HUES64 (cell line): ENCODE data around the gene GCSAM.

ENCODE experiments used
- H3K27ac ChIP-seq: 2 replicates; pipeline ENCODE4 v1.7.0; 2013; ENCODE audit warnings: low read depth, low read length, inconsistent platforms
- H3K27me3 ChIP-seq: 2 replicates; pipeline ENCODE4 v1.6.1; 2013; ENCODE audit warnings: mild to moderate bottlenecking, low read length; ENCODE audit not compliant: insufficient read depth
- H3K36me3 ChIP-seq: 2 replicates; pipeline ENCODE4 v1.6.1; 2013; ENCODE audit warnings: mild to moderate bottlenecking, low read length; ENCODE audit not compliant: insufficient read depth
- H3K4me1 ChIP-seq: 2 replicates; pipeline ENCODE4 v1.6.1; 2013; ENCODE audit warnings: mild to moderate bottlenecking, low read length, moderate library complexity; ENCODE audit not compliant: insufficient read depth
- H3K4me3 ChIP-seq: 2 replicates; pipeline ENCODE4 v1.5.1; 2013; ENCODE audit warnings: mild to moderate bottlenecking, low read length, moderate library complexity
- H3K9ac ChIP-seq: 2 replicates; pipeline ENCODE4 v1.6.1; 2013; ENCODE audit warnings: mild to moderate bottlenecking, low read depth, low read length
- H3K9me3 ChIP-seq: 2 replicates; pipeline ENCODE4 v1.6.1; 2013; ENCODE audit warnings: low read depth, low read length; ENCODE audit not compliant: insufficient read depth
- WGBS: fragments of 150-250, 120-280 bp; methylation state at CpG from one replicate; pipeline ENCODE4 v1.1.7; 2013; ENCODE audit warnings: missing lambda C conversion rate; 5-methylcytosine and 5-hydroxymethylcytosine counted together

Gene GCSAM

DNA sequence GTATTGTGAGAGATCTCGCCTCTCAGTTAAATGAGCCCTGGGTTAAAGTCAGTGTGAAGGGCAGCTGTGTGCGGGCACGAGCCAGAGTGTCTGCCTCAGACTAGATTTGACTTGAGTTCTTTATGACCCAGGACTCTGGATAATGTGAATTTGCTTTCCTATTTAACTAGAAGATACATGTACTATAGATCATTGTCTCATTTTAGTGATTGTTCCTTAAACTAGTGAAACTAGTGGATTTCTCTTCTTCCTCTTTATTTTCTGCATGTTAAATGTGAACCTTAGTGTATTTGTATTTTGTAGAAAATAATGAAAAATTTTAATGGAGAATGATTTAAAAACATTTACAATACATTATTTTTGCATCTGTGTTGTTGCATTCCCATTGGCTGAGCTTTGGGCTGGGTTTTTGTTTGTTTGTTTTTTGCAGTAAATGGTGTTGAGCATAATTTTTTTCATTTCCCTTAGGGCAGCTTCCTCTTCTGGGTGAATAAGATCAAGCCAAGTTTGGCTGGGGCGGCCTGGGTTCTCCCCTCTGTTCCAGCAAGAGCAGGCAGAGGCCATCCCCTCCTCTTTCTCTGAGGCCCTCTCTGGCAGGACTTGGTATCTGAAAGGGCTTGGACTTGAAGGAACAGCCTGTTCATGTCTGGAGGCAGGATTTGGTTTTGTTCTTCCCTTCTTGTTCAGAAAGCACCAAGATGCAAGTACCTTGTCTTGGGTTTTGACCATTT is 15.0 kb downstream of the GCSAM start:
- Histone ChIP-seq H3K4me3 (no peak overlapping the region), H3K27ac (no peak overlapping the region), H3K9me3 (no peaks in the 10 kb centered on the region), H3K36me3 (peaks cover 14% of the 10 kb centered on the region), H3K9ac (no peak overlapping the region), H3K4me1 (peaks cover 9% of the 10 kb centered on the region; the same call in 1 of the 2 replicates), H3K27me3 (no peaks in the 10 kb centered on the region)
- 92% methylated on average over 4 of the region's 4 CpGs for WGBS

DNA sequence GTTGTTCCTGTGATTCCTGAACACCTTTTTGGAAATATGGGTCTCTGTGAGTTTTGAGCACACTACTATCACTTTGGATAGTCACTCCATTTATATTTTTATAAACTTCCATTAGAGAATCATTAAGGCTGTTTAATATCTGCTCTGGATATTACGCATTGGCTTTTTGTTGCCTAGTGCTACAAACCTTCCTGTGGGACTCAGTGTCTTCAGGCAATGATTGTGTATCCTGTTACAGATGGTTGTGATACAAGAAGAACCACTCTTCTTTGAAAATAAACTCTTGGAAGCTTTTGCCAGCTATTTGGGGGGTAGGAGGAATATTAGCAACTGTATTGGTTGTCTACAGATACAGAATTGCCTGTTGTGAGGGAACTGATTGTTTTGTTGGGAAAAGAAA is 15.6 kb downstream of the GCSAM start:
- 100% methylated on average over 1 of the region's 1 CpG for WGBS
- no peak overlapping the region for H3K4me3 ChIP-seq
- H3K36me3 ChIP-seq = peaks cover 16% of the 10 kb centered on the region
- no peak overlapping the region for H3K9ac ChIP-seq
- no peaks in the 10 kb centered on the region for H3K9me3 ChIP-seq
- H3K27me3 ChIP-seq = no peaks in the 10 kb centered on the region
- H3K4me1 ChIP-seq = peaks cover 9% of the 10 kb centered on the region; the same call in 1 of the 2 replicates
- no peak overlapping the region for H3K27ac ChIP-seq

DNA sequence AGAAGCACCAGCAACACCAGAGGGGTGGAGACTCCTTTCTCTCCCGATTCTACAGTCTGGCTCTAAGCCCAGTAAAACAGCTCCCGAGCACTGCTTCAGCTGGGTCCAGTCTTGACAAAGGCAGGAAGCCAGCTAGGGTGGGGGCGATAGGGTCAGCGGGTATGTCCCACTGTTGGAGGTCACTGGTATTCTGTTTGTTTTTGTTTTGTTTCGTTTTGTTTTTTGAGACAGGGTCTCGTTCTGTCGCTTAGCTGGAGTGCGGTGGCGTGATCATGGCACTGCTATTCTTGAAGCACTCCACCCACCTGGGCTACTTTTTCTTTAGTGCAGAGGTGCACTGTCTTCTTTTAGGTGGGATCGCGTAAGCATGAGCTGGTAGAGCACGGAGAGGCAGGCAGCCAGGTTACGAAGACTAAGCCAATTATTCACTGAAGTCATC is 16.3 kb downstream of the GCSAM start:
- 95% methylated on average over 13 of the region's 13 CpGs for WGBS
- Histone ChIP-seq H3K9me3 (no peaks in the 10 kb centered on the region), H3K36me3 (peaks cover 16% of the 10 kb centered on the region), H3K27ac (no peak overlapping the region), H3K4me3 (no peak overlapping the region), H3K9ac (no peak overlapping the region), H3K27me3 (no peaks in the 10 kb centered on the region), H3K4me1 (peaks cover 9% of the 10 kb centered on the region; the same call in 1 of the 2 replicates)

DNA sequence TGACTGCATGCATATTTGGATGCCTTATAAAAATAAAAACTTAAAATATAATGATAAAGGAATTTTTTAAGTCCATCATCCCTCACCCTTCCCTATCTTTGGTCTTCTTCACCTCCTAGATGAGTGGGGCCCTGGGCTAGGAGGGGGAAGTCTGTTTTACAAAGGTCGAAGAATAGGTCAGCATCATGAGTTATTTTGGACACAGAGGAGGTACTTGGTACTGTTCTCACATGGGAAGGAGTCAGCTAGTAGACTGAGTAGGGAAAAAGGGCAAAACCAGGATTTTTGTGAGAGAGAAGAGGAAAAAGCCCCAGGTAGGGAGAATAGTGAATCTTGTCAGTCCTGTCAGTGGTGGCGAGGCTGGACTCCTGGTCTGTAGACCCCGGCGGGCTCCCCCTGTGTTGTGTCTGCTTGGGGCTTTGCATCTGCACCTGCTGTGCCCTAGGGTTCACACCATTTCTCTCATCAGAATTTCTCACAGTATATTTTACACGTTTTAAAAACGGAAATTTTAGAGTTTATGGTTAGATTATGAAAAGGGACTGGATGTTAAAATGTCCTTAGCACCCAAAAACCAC is 17.2 kb downstream of the GCSAM start:
- Histone ChIP-seq H3K9me3 (no peaks in the 10 kb centered on the region), H3K9ac (no peak overlapping the region), H3K27me3 (no peaks in the 10 kb centered on the region), H3K27ac (no peak overlapping the region), H3K4me3 (no peak overlapping the region), H3K36me3 (peaks cover 16% of the 10 kb centered on the region), H3K4me1 (peaks cover 9% of the 10 kb centered on the region; the same call in 1 of the 2 replicates)
- WGBS = 94% methylated on average over 4 of the region's 6 CpGs

DNA sequence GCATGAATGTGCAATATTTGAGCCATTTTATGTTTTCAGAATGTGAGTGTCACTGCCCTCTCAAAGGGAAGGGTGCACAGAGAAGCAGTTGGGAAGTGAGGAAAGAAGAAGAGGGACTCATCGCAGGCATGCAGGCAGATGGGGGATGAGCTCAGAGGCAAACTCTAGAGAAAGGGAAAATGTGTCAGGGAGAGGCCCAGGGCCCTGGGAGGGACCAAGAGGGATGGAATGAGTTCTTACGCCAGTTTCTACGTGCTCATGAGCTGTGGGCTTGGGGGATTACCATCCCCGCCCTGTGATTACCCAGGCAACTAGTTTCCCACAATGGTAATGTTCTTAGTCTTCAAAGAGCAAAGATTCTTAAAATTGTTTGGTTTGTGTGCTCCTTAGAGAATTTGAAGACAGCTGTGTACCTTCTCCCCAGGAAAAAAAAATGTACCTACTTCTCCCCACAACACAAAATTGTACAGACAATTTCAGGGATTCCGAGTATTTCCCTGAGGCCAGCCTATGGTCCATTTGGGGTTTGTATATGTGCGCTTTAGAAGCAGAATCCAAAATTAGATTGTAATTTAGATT is 17.8 kb downstream of the GCSAM start:
- Histone ChIP-seq H3K4me3 (no peak overlapping the region), H3K4me1 (peaks cover 9% of the 10 kb centered on the region; the same call in 1 of the 2 replicates), H3K27me3 (no peaks in the 10 kb centered on the region), H3K9ac (no peak overlapping the region), H3K9me3 (no peaks in the 10 kb centered on the region), H3K27ac (no peak overlapping the region), H3K36me3 (peaks cover 20% of the 10 kb centered on the region)
- WGBS = 92% methylated on average over 6 of the region's 6 CpGs

DNA sequence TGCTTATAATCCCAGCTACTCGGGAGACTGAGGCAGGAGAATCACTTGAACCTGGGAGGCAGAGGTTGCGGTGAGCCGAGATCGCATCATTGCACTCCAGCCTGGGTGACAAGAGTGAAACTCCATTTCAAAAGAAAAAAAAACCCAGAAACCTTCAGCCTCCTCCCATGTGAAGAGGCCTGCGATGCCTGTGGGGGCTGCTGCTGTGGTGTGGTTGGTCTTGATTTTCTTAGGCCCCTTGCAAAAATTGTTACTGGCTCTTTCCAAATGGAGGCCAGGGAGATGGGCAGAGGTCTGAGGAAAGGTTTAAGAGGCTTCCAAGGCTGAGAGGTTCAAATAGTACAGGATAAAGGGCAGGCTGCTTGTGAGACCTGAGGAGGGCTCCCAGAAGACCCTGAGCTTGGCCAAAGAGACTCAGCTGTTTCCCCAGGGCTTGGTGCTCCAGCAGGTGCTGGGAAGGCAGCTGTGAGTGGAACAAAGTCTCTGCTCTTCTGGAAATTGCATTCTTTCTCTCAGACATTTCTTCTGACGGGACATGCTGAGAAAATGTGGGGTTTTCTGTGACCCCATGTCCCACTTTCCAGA is 18.4 kb downstream of the GCSAM start:
- Histone ChIP-seq H3K4me1 (peaks cover 4% of the 10 kb centered on the region; the same call in 1 of the 2 replicates), H3K9ac (no peak overlapping the region), H3K4me3 (no peak overlapping the region), H3K27me3 (no peaks in the 10 kb centered on the region), H3K27ac (no peak overlapping the region), H3K36me3 (peaks cover 23% of the 10 kb centered on the region), H3K9me3 (no peaks in the 10 kb centered on the region)
- WGBS = 94% methylated on average over 6 of the region's 6 CpGs

DNA sequence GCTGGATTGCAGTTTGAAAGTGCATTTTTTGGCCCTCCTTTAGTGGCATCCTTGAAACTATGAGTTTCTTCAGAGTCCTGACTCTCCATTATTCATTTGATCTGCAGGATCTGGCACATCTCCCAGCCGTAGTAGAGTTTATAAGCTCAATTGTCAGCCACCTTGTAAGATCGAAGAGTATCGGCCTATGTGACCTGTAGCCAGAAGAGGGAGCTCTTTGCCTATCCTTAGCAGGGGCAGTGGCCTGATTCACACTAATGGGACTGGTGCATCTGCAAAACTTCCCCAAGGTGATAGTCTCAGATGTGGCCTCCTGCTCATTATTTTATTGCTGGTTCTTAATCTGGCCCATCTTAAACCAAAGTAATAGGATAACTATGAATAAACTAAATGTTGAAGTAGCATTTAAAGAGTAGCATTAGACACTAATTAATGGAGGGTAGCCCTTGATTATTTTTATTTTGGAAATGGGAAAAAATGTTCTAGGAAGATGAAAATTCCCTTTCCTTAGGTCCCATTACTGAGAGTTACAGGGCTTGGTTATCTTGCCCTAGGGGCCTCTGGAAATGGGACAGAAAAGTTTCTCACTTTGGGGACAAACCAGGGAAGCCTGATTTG is 21.2 kb downstream of the GCSAM start:
- H3K9ac ChIP-seq = no peak overlapping the region
- peaks cover 24% of the 10 kb centered on the region for H3K36me3 ChIP-seq
- H3K4me1 ChIP-seq = no peaks in the 10 kb centered on the region
- no peaks in the 10 kb centered on the region for H3K27me3 ChIP-seq
- H3K9me3 ChIP-seq = no peaks in the 10 kb centered on the region
- H3K4me3 ChIP-seq = no peak overlapping the region
- 32% methylated on average over 3 of the region's 3 CpGs for WGBS
- no peak overlapping the region for H3K27ac ChIP-seq

DNA sequence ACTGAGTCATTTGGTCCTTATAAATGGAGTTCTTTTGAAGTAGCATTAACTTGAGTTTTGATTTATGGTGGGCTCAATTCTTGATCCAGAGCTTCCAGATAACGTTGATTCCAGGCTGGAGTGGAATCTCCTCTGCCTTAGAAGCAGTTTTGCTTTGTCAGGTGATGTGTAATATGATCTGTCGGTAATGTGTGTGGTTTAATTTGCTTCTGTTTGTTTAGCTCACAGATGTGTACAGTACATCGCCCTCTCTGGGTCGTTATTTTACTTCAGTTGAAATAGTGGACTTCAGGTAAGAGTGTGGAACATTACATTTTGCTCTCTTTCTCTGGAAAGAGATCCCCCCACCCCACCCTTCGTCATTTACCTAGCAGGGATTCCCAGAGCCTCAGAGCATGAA is 23.7 kb downstream of the GCSAM start:
- no peak overlapping the region for H3K4me3 ChIP-seq
- no peak overlapping the region for H3K9ac ChIP-seq
- H3K9me3 ChIP-seq = no peaks in the 10 kb centered on the region
- peaks cover 40% of the 10 kb centered on the region for H3K36me3 ChIP-seq
- H3K4me1 ChIP-seq = no peaks in the 10 kb centered on the region
- H3K27ac ChIP-seq = no peak overlapping the region
- WGBS = 92% methylated on average over 5 of the region's 5 CpGs
- H3K27me3 ChIP-seq = no peaks in the 10 kb centered on the region

DNA sequence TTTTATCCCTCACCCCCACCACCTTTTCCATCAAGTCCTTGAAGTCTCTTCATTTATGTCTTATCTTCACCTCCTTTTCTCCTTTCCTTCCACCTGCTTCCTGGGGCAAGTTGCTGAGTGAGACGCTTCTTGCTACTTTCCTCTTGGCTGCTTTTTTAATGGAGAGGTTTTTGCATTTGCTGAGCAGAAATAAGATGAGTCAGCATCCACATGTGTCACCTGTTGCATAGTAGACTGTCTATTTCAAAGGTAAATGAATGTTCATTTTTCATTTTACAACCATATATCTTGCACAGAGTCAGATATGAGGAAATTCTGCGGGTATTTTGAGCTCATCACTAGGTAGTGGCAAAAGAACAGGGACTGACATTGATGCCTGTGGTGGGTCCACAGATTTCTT is 28.3 kb downstream of the GCSAM start:
- WGBS = 99% methylated on average over 2 of the region's 2 CpGs
- Histone ChIP-seq H3K9me3 (no peaks in the 10 kb centered on the region), H3K27me3 (no peaks in the 10 kb centered on the region), H3K36me3 (peaks cover 24% of the 10 kb centered on the region), H3K9ac (no peak overlapping the region), H3K4me1 (peaks cover 8% of the 10 kb centered on the region; the same call in 1 of the 2 replicates), H3K4me3 (no peak overlapping the region), H3K27ac (no peak overlapping the region)

DNA sequence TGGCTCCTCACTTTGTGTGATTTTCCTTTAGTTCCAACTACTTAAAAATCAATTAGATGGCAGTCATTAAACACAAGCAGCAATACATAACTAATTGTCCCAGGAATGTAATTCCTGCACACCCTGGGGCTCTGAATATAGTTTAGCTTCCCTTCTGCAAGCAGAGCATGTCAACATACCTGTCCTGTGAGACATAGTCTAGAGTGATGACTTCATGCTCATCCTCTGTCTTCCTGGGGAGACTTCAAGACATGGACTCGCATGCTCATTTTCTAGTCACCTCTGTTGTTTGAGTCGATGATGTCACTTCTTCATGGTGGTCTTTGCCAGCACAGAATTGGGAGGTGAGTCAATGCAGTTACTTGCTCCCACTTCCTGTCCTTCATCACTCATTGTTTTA is 31.1 kb downstream of the GCSAM start:
- Histone ChIP-seq H3K36me3 (peaks cover 17% of the 10 kb centered on the region), H3K27me3 (no peaks in the 10 kb centered on the region), H3K9ac (no peak overlapping the region), H3K4me1 (peaks cover 8% of the 10 kb centered on the region; the same call in 1 of the 2 replicates), H3K4me3 (no peak overlapping the region), H3K9me3 (no peaks in the 10 kb centered on the region), H3K27ac (no peak overlapping the region)
- WGBS = 87% methylated on average over 2 of the region's 2 CpGs

DNA sequence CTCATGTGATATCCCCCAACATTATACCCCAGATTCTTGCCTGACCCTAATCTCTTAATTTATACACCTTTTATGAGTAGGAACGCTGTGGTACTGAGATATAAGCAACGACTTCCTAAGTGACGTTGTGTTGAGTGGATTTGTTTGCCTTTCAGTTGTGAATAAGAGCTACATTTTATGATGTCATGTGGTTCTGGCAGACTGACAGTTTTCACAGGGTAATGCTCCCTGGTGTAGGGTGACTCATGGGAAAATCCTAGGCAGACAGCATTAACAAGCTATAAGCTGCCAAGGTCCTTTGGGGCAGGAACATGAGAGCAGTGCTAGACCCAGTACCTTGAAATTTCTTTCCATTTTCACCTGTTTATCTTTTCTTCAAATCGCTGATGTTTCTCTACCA is 35.7 kb downstream of the GCSAM start:
- WGBS = 85% methylated on average over 4 of the region's 4 CpGs
- Histone ChIP-seq H3K36me3 (peaks cover 5% of the 10 kb centered on the region; the same call in 1 of the 2 replicates), H3K9me3 (no peaks in the 10 kb centered on the region), H3K4me3 (no peak overlapping the region), H3K27me3 (no peaks in the 10 kb centered on the region), H3K4me1 (peaks cover 25% of the 10 kb centered on the region), H3K9ac (no peak overlapping the region), H3K27ac (no peak overlapping the region)
